Right lobe of liver (tissue), 4 donors: Measurements from ENCODE around the gene UXS1.

Experiments
- POLR2A ChIP-seq: fragments of 450-650 bp; IDR thresholded peaks from one replicate; pipeline ENCODE4 v1.6.1; 2017; ENCODE audit warnings: antibody characterized with exemption, mild to moderate bottlenecking
- TF ChIP-seq, protein P1 (sequence below), 4 donors: fragments of 200-600 bp in 3 of 4; fragments of 450-650 bp in 1 of 4; IDR thresholded peaks; one replicate each; pipeline versions ENCODE4 v1.5.1 to v1.8.0; 2016 to 2022; ENCODE audit warnings: antibody characterized with exemption in 4 of 4, mild to moderate bottlenecking in 2 of 4
- donor health status: DM: no; HTN: no; CAD: no.
- donor health status: DM: no; HTN: no; CAD: no.
- donor health status: DM: no; HTN: yes; CAD: no.

DNA sequence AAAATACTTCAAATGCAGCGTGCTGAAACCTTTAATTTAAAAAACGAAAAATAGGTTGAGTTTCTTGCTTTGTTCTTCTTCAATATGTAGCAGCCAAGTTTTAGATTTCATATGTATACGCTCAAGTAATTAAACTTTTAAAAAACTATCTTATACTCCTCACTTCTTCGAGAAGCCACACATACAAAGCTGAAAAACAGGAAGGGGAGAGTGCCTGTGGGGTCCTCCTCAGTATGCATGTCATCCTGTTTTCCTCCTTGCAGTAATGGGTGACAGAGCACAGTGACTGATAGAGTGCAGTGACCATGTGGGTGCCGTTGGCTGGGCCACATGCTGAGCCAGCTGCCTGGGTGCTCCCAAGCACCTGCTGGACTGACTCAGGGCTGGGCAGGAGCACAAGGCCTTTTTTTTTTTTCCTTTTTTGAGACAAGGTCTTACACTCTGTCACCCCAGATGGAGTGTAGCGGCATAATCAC, 33.3 kb downstream of the UXS1 start:
- TF ChIP-seq POLR2A: no peak
- TF ChIP-seq, protein P1, sequence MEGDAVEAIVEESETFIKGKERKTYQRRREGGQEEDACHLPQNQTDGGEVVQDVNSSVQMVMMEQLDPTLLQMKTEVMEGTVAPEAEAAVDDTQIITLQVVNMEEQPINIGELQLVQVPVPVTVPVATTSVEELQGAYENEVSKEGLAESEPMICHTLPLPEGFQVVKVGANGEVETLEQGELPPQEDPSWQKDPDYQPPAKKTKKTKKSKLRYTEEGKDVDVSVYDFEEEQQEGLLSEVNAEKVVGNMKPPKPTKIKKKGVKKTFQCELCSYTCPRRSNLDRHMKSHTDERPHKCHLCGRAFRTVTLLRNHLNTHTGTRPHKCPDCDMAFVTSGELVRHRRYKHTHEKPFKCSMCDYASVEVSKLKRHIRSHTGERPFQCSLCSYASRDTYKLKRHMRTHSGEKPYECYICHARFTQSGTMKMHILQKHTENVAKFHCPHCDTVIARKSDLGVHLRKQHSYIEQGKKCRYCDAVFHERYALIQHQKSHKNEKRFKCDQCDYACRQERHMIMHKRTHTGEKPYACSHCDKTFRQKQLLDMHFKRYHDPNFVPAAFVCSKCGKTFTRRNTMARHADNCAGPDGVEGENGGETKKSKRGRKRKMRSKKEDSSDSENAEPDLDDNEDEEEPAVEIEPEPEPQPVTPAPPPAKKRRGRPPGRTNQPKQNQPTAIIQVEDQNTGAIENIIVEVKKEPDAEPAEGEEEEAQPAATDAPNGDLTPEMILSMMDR (IDR thresholded peaks at IDR 0.05): no peak
